H1 (cell line): ENCODE data around the gene PPEF2. TPM values are rescaled to one million over a fixed set of nuclear protein-coding genes. Genes with fewer than 3 reads are reported as not detected.

Experiments used
- CTCF ChIA-PET: fragments of 300-600 bp; sonication (Branson Sonifier 250); formaldehyde crosslinking; loops from one replicate; lab custom pipeline; 2021; ENCODE audit not compliant: partially characterized antibody; lab: Charles Lee
- POLR2A ChIA-PET: fragments of 300-600 bp; sonication (Branson Sonifier 250); formaldehyde crosslinking; loops from one replicate; lab custom pipeline; 2021; ENCODE audit warnings: inconsistent platforms; ENCODE audit not compliant: partially characterized antibody; lab: Charles Lee
- DNase-seq, 2 experiments: peaks; one replicate each; pipeline versions ENCODE4 v3.0.0 to v3.0.0-alpha.2; 2010 to 2022; ENCODE audit warnings: low spot score in 2 of 2, low read depth in 1 of 2, mixed read lengths in 1 of 2
- FAIRE-seq: peaks from 2 replicates; lab custom pipeline; 2011; peaks lifted over from hg19 to GRCh38; lab: Jason Lieb, UNC
- H2AFZ ChIP-seq: 2 replicates; pipeline ENCODE4 v1.8.1; 2012; ENCODE audit warnings: low read length, inconsistent platforms
- H2AK5ac ChIP-seq: 2 replicates; pipeline ENCODE4 v1.6.1; 2013; ENCODE audit warnings: low read depth, low read length
- H2BK120ac ChIP-seq: replicated peaks from 2 replicates; pipeline ENCODE3; 2013; ENCODE audit warnings: low read depth, low read length, inconsistent platforms
- H2BK12ac ChIP-seq: 2 replicates; pipeline ENCODE4 v1.6.1; 2013; ENCODE audit warnings: low read depth, low read length
- H2BK15ac ChIP-seq: 2 replicates; pipeline ENCODE4 v1.6.1; 2013; ENCODE audit warnings: low read length
- H2BK20ac ChIP-seq: 2 replicates; pipeline ENCODE4 v1.6.1; 2013; ENCODE audit warnings: low read length
- H2BK5ac ChIP-seq: 2 replicates; pipeline ENCODE4 v1.6.1; 2013; ENCODE audit warnings: low read depth, low read length
- H3K14ac ChIP-seq: 2 replicates; pipeline ENCODE4 v1.6.1; 2013; ENCODE audit warnings: inconsistent platforms; ENCODE audit not compliant: insufficient read length
- H3K18ac ChIP-seq: 2 replicates; pipeline ENCODE4 v1.6.1; 2013; ENCODE audit warnings: low read length; ENCODE audit errors: extremely low read depth
- H3K23ac ChIP-seq: 2 replicates; pipeline ENCODE4 v1.6.1; 2013; ENCODE audit warnings: inconsistent platforms; ENCODE audit not compliant: insufficient read length
- H3K23me2 ChIP-seq: 2 replicates; pipeline ENCODE4 v1.6.1; 2013; ENCODE audit warnings: low read depth, low read length
- H3K27ac ChIP-seq: 2 replicates; pipeline ENCODE4 v1.6.1; 2011; ENCODE audit warnings: low read depth, low read length, inconsistent platforms
- H3K27me3 ChIP-seq, 4 experiments: replicated peaks in 1 of 4; 1 replicate in 1 of 4; 2 replicates in 3 of 4; pipeline versions ENCODE4 v1.6.1 to v1.8.1; 2011 to 2013; ENCODE audit warnings: low read length in 3 of 4, mild to moderate bottlenecking in 3 of 4, inconsistent platforms in 2 of 4, mixed read lengths in 2 of 4, moderate library complexity in 1 of 4; ENCODE audit not compliant: control insufficient read depth in 3 of 4, insufficient read depth in 3 of 4; ENCODE audit errors: extremely low read depth in 1 of 4
- H3K36me3 ChIP-seq, 4 experiments: 2 replicates each; pipeline versions ENCODE4 v1.6.1 to v1.8.1; 2011 to 2013; ENCODE audit warnings: mild to moderate bottlenecking in 4 of 4, low read length in 3 of 4, moderate library complexity in 2 of 4, control low read depth in 1 of 4, inconsistent platforms in 1 of 4; ENCODE audit not compliant: insufficient read depth in 4 of 4, control insufficient read depth in 2 of 4
- H3K4ac ChIP-seq: replicated peaks from 2 replicates; pipeline ENCODE3; 2013; ENCODE audit warnings: low read length, low read depth, mixed read lengths, inconsistent platforms; ENCODE audit not compliant: insufficient read length
- H3K4me1 ChIP-seq, 4 experiments: replicated peaks in 1 of 4; 1 replicate in 1 of 4; 2 replicates in 3 of 4; pipeline versions ENCODE4 v1.6.1 to v1.8.1; 2011 to 2013; ENCODE audit warnings: low read length in 3 of 4, inconsistent platforms in 2 of 4, mixed read lengths in 1 of 4; ENCODE audit not compliant: insufficient read depth in 4 of 4, control insufficient read depth in 3 of 4
- H3K4me2 ChIP-seq, 2 experiments: 2 replicates each; pipeline versions ENCODE4 v1.6.1 to v1.8.1; 2011 to 2013; ENCODE audit warnings: low read depth in 2 of 2, low read length in 2 of 2, control low read depth in 1 of 2, inconsistent platforms in 1 of 2, mild to moderate bottlenecking in 1 of 2; ENCODE audit not compliant: insufficient read depth in 1 of 2
- H3K4me3 ChIP-seq, 4 experiments: fragments of 200-600, 300-600 bp in 1 of 4; sonication (generic), shearing (Covaris generic), sonication (Bioruptor Twin) in 1 of 4; 2 replicates each; pipeline versions ENCODE4 v1.5.1 to v1.8.1; 2011 to 2016; ENCODE audit warnings: low read length in 4 of 4, low read depth in 3 of 4, control low read depth in 2 of 4, inconsistent platforms in 2 of 4, mild to moderate bottlenecking in 2 of 4, mixed read lengths in 1 of 4, moderate library complexity in 1 of 4; ENCODE audit not compliant: insufficient read depth in 2 of 4; ENCODE audit errors: extremely low read depth in 1 of 4
- H3K56ac ChIP-seq: replicated peaks from 2 replicates; pipeline ENCODE3; 2013; ENCODE audit warnings: low read depth, mild to moderate bottlenecking, mixed read lengths, low read length, inconsistent platforms; ENCODE audit not compliant: insufficient read length
- H3K79me1 ChIP-seq: 2 replicates; pipeline ENCODE4 v1.6.1; 2013; ENCODE audit warnings: low read depth, low read length, control low read depth
- H3K79me2 ChIP-seq, 2 experiments: 2 replicates each; pipeline versions ENCODE4 v1.6.1 to v1.8.1; 2012 to 2013; ENCODE audit warnings: low read length in 2 of 2, mild to moderate bottlenecking in 2 of 2, inconsistent platforms in 1 of 2; ENCODE audit not compliant: insufficient read depth in 2 of 2, control insufficient read depth in 1 of 2
- H3K9ac ChIP-seq, 4 experiments: replicated peaks in 1 of 4; 1 replicate in 1 of 4; 2 replicates in 3 of 4; pipeline versions ENCODE4 v1.6.1 to v1.8.1; 2011 to 2013; ENCODE audit warnings: low read depth in 3 of 4, low read length in 3 of 4, control low read depth in 2 of 4, mild to moderate bottlenecking in 2 of 4, moderate library complexity in 2 of 4, inconsistent platforms in 1 of 4; ENCODE audit errors: extremely low read depth in 1 of 4
- H3K9me3 ChIP-seq, 2 experiments: 2 replicates each; pipeline versions ENCODE4 v1.6.1 to v1.8.1; 2012 to 2013; ENCODE audit warnings: mild to moderate bottlenecking in 2 of 2, moderate library complexity in 2 of 2, control low read depth in 1 of 2, inconsistent platforms in 1 of 2, low read depth in 1 of 2, low read length in 1 of 2, mixed read lengths in 1 of 2; ENCODE audit not compliant: insufficient read depth in 2 of 2
- H4K20me1 ChIP-seq, 2 experiments: replicated peaks in 1 of 2; 2 replicates each; pipeline versions ENCODE3 to v1.8.1; 2011 to 2013; ENCODE audit warnings: inconsistent platforms in 2 of 2, low read length in 2 of 2, mild to moderate bottlenecking in 1 of 2; ENCODE audit not compliant: insufficient read depth in 2 of 2, control insufficient read depth in 1 of 2
- H4K5ac ChIP-seq: 2 replicates; pipeline ENCODE4 v1.6.1; 2013; ENCODE audit warnings: low read length, low read depth, mixed read lengths, inconsistent platforms; ENCODE audit not compliant: insufficient read length
- H4K8ac ChIP-seq: 2 replicates; pipeline ENCODE4 v1.8.0; 2013; ENCODE audit warnings: mild to moderate bottlenecking, moderate library complexity, low read length, inconsistent platforms; ENCODE audit not compliant: insufficient read depth; ENCODE audit errors: extremely low read depth
- H4K91ac ChIP-seq: replicated peaks from 2 replicates; pipeline ENCODE3; 2013; ENCODE audit warnings: low read length, mixed read lengths, inconsistent platforms; ENCODE audit not compliant: insufficient read length
- HDAC2 ChIP-seq, 2 experiments: fragments of 300-600 bp in 1 of 2; sonication (generic) in 1 of 2; IDR thresholded peaks; 2 replicates each; pipeline ENCODE4 v1.6.1; 2011 to 2012; ENCODE audit warnings: low read depth in 2 of 2, low read length in 2 of 2, mild to moderate bottlenecking in 2 of 2, moderate library complexity in 2 of 2, borderline replicate concordance in 1 of 2, inconsistent platforms in 1 of 2
- KDM1A ChIP-seq: fragments of 200-600, 300-600 bp; sonication (generic); IDR thresholded peaks from 2 replicates; pipeline ENCODE4 v1.7.1; 2016; ENCODE audit warnings: mild to moderate bottlenecking, low read length, borderline replicate concordance
- KDM4A ChIP-seq: IDR thresholded peaks from one replicate; pipeline ENCODE4 v1.7.1; 2012; ENCODE audit warnings: low read depth, mild to moderate bottlenecking, moderate library complexity, low read length, inconsistent platforms; ENCODE audit not compliant: severe bottlenecking
- KDM5A ChIP-seq: fragments of 200-600 bp; IDR thresholded peaks from 2 replicates; pipeline ENCODE4 v1.7.1; 2012; ENCODE audit warnings: mild to moderate bottlenecking, low read length, inconsistent platforms, mixed read lengths
- SAP30 ChIP-seq: fragments of 300-600 bp; sonication (generic); IDR thresholded peaks from 2 replicates; pipeline ENCODE4 v1.7.1; 2012; ENCODE audit warnings: low read length, moderate library complexity, mild to moderate bottlenecking, inconsistent platforms; ENCODE audit not compliant: insufficient read depth, insufficient replicate concordance
- SIRT6 ChIP-seq: IDR thresholded peaks from one replicate; pipeline ENCODE4 v1.7.1; 2012; ENCODE audit warnings: low read length, inconsistent platforms
- TEAD4 ChIP-seq: IDR thresholded peaks from 2 replicates; pipeline ENCODE4 v1.6.1; 2012; ENCODE audit warnings: low read depth, low read length, inconsistent platforms, mixed read lengths
- USF2 ChIP-seq: IDR thresholded peaks from 2 replicates; pipeline ENCODE4 v1.6.1; 2011; ENCODE audit warnings: low read length, improper control_type of control experiment
- ZNF274 ChIP-seq: IDR thresholded peaks from 2 replicates; pipeline ENCODE4 v1.7.0; 2012; ENCODE audit warnings: low read length, borderline replicate concordance; ENCODE audit errors: extremely low read depth
- WGBS, 2 experiments: shearing (Covaris generic) in 1 of 2; methylation state at CpG; one replicate each; pipeline versions ENCODE4 v1.1.6 to v1.1.7; 2013 to 2015; ENCODE audit warnings: low lambda C conversion rate in 2 of 2, mixed read lengths in 2 of 2, inconsistent platforms in 1 of 2, low coverage in 1 of 2, missing lambda C conversion rate in 1 of 2; ENCODE audit not compliant: insufficient replicate concordance in 2 of 2, insufficient coverage in 1 of 2, insufficient read length in 1 of 2; ENCODE audit errors: extremely low coverage in 1 of 2, missing lambda C conversion rate in 1 of 2; 5-methylcytosine and 5-hydroxymethylcytosine counted together
- polyA plus RNA-seq, 7 experiments: library from polyadenylated mRNA; depleted of rRNA in 3 of 7; stranded (reverse) in 5 of 7; unstranded in 2 of 7; fragments of >200 nt in 5 of 7; fragments of 200-250 nt in 2 of 7; gene quantifications; 1 replicate in 5 of 7; 2 replicates in 1 of 7; 4 replicates in 1 of 7; pipeline versions ENCODE4 v1.2.1 to v1.2.3, GENCODE V29; 2011 to 2013; ENCODE audit warnings: missing spikeins in 2 of 7, mixed read lengths in 2 of 7
- total RNA-seq: library from RNA; stranded (reverse); fragmentation: NEBNext Ultra II Directional; extraction: Animal tissue kit (Norgen Biotek cat#: 25700); gene quantifications from 2 replicates; pipeline ENCODE4 v1.2.1, GENCODE V29; 2021

Gene PPEF2
- total and polyA plus RNA-seq, 2 of the 8 experiments (the other 6 are each of a cell fraction or from before 2014, with no cell fraction given) = not detected

- Histone ChIP-seq H3K4me3 (no peak overlapping the region), H3K23me2 (no peaks in the 10 kb centered on the region), H3K4me1 (no peaks in the 10 kb centered on the region), H4K8ac (no peak overlapping the region), H3K79me2 (no peaks in the 10 kb centered on the region), H2AFZ (no peak overlapping the region), H3K9me3 (no peaks in the 10 kb centered on the region), H3K27ac (no peak overlapping the region), H3K14ac (no peak overlapping the region), H3K9ac (no peak overlapping the region), H4K91ac (no peak overlapping the region), H2BK12ac (no peak overlapping the region), H3K56ac (peak overlapping the region; percentile 12), H3K18ac (no peak overlapping the region), H4K5ac (no peak overlapping the region), H3K79me1 (no peaks in the 10 kb centered on the region), H2BK20ac (no peak overlapping the region), H2BK120ac (no peak overlapping the region), H3K23ac (no peak overlapping the region), H4K20me1 (no peaks in the 10 kb centered on the region), H3K4me2 (no peak overlapping the region), H2AK5ac (no peak overlapping the region), H3K4ac (no peak overlapping the region), H3K27me3 (no peaks in the 10 kb centered on the region), H3K36me3 (peaks cover 0 to 8% (median 4%) of the 10 kb centered on the region in 4 experiments; a peak in 5 of 8 replicates), H2BK5ac (no peak overlapping the region), H2BK15ac (no peak overlapping the region)
- POLR2A ChIA-PET = no interaction called here
- WGBS, 2 experiments = 91% methylated on average over 2 of the region's 2 CpGs; no CpG with 5 or more reads in 1 of the 2 experiments
- no peak for TF ChIP-seq TEAD4
- TF ChIP-seq SIRT6 = no peak
- TF ChIP-seq ZNF274 = no peak
- no peak for TF ChIP-seq HDAC2 (IDR thresholded peaks at IDR 0.05; ENCODE audit: borderline replicate concordance in 1 of 2, low read depth in 2 of 2, low read length in 2 of 2)
- TF ChIP-seq USF2 = no peak
- TF ChIP-seq KDM5A = no peak
- TF ChIP-seq KDM4A = no peak
- TF ChIP-seq SAP30 = no peak
- TF ChIP-seq KDM1A = no peak
- no peak for FAIRE-seq
- no peak for DNase-seq
- CTCF ChIA-PET = interaction anchor here (1.2 kb wide), 1 partner anchor 17 kb away, joined by 3 read pairs; no protein-coding TSS in a partner anchor
Observed at GRCh38 chr4:75820197-75820596, 82.1 kb downstream of the PPEF2 start.
